GM19372 (cell line): ENCODE measurements around the gene CYTH1.

Experiments used
- ATAC-seq: cut with Tn5 transposase; IDR thresholded peaks from one replicate; pipeline ENCODE4 v1.9.1; 2021; ENCODE audit warnings: mild to moderate bottlenecking, low read depth, moderate library complexity; ENCODE audit not compliant: unreplicated experiment

Gene CYTH1

GRCh38 chr17:78781893-78782304, at the start of gene CYTH1:
Gene CYTH1, minus strand, starts transcription at chr17:78782273. Its CDS starts 50 bp downstream, at chr17:78782223.
- peak; percentile 4 for ATAC-seq

GRCh38 chr17:78829477-78829876, 47.4 kb upstream of the CYTH1 start:
- ATAC-seq: no peak

- ATAC-seq: no peak
Observed at GRCh38 chr17:78828470-78829185, 46.6 kb upstream of the CYTH1 start.

- no peak for ATAC-seq
Observed at GRCh38 chr17:78826836-78827509, 44.9 kb upstream of the CYTH1 start.

- no peak for ATAC-seq
Observed at GRCh38 chr17:78826421-78826820, 44.3 kb upstream of the CYTH1 start.

- no peak for ATAC-seq
Observed at GRCh38 chr17:78825696-78826095, 43.6 kb upstream of the CYTH1 start.

- no peak for ATAC-seq
Observed at GRCh38 chr17:78824240-78824639, 42.2 kb upstream of the CYTH1 start.

GRCh38 chr17:78823282-78824046, 41.4 kb upstream of the CYTH1 start:
- ATAC-seq: no peak

GRCh38 chr17:78822552-78822951, 40.5 kb upstream of the CYTH1 start:
- no peak for ATAC-seq

GRCh38 chr17:78821961-78822360, 39.9 kb upstream of the CYTH1 start:
- ATAC-seq: no peak

GRCh38 chr17:78820841-78821240, 38.8 kb upstream of the CYTH1 start:
- ATAC-seq: no peak

- ATAC-seq: no peak
Observed at GRCh38 chr17:78819806-78820792, 38.0 kb upstream of the CYTH1 start.

- no peak for ATAC-seq
Observed at GRCh38 chr17:78819402-78819801, 37.3 kb upstream of the CYTH1 start.

GRCh38 chr17:78818932-78819331, 36.9 kb upstream of the CYTH1 start:
- ATAC-seq: no peak

GRCh38 chr17:78818152-78818846, 36.2 kb upstream of the CYTH1 start:
- no peak for ATAC-seq

- no peak for ATAC-seq
Observed at GRCh38 chr17:78817123-78817522, 35.0 kb upstream of the CYTH1 start.

- no peak for ATAC-seq
Observed at GRCh38 chr17:78815696-78816095, 33.6 kb upstream of the CYTH1 start.

- no peak for ATAC-seq
Observed at GRCh38 chr17:78812855-78813254, 30.8 kb upstream of the CYTH1 start.

- ATAC-seq: no peak
Observed at GRCh38 chr17:78808163-78808562, 26.1 kb upstream of the CYTH1 start.

- ATAC-seq: no peak
Observed at GRCh38 chr17:78806451-78806850, 24.4 kb upstream of the CYTH1 start.
